GM12874 (cell line): ENCODE data around the gene MAPK9.

Experiments used
- TF ChIP-seq, protein P1 (sequence below): IDR thresholded peaks from 2 replicates; pipeline ENCODE4 v1.5.1; 2011; ENCODE audit warnings: low read depth, mild to moderate bottlenecking, control low read depth, low read length, moderate library complexity; ENCODE audit not compliant: insufficient read depth

The MAPK9 gene

DNA sequence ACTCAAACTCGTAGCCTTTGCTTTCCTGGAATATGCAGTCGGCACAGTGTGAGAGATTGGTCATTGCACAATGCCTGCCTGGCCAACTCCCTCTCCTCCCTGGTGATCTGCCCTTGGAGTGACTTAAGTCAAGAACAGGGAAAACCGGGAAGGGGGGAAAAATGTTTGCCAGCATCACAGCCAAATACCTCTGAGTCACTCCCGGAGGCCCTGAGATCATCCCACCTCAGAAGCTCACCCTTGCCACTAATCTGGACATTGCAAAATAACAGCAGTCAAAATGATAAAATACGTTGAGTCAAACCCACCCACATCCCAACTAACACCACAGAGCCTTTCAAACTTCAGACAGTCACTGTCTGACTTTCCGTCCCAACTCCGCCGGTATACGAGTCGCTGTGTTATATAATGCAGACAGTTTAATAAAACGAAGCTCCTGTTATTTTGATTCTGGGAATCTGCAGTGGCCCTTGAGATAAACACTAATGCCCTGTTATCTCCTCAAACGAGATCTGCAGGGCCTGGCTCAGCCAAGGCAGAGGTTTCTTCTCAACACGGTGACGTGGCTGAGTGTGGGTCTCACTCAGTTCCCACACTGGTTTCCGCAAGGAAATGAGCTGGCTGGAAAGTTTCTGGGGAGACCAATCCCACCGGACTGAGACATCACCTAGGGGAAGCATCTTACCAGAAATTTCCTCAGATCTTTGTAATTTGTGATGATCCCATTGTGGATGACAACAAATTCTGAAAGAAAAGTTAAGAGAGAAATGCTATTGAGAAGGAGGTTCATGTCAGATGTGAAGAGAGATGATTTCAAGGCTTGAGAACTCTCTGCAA, 39.1 kb upstream of the MAPK9 start:
- TF ChIP-seq, protein P1, sequence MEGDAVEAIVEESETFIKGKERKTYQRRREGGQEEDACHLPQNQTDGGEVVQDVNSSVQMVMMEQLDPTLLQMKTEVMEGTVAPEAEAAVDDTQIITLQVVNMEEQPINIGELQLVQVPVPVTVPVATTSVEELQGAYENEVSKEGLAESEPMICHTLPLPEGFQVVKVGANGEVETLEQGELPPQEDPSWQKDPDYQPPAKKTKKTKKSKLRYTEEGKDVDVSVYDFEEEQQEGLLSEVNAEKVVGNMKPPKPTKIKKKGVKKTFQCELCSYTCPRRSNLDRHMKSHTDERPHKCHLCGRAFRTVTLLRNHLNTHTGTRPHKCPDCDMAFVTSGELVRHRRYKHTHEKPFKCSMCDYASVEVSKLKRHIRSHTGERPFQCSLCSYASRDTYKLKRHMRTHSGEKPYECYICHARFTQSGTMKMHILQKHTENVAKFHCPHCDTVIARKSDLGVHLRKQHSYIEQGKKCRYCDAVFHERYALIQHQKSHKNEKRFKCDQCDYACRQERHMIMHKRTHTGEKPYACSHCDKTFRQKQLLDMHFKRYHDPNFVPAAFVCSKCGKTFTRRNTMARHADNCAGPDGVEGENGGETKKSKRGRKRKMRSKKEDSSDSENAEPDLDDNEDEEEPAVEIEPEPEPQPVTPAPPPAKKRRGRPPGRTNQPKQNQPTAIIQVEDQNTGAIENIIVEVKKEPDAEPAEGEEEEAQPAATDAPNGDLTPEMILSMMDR = no peak

- TF ChIP-seq, protein P1 = no peak
These were observed 38.4 kb upstream of the MAPK9 start for GRCh38 chr5:180330270-180330648.

DNA sequence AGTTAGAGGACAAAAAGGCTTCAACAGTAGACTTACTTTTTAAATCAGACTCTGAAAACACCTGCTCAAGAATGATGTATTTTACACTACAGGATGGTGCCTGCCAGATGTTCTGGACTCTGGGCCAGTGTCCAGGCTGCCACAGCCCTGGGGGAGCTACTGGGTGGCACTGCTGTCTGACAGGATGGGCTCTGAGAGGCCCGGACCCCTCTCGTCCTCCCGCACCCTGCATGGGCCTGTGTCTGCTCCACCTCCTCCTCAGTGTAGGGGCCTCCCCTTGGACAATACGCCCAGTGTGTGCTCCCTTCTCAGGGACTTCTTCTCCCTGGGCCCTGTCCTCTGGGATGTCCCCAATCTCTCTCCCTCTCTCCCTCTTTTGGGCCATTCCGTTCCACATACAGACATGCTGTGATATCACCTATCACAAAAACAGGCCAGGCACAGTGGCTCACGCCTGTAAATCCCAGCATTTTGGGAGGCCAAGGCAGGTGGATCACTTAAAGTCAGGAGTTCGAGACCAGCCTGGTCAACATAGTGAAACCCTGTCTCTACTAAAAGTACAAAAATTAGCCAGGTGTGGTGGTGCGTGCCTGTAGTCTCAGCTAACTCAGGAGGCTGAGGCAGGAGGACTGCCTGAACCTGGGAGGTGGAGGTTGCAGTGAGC, 37.9 kb upstream of the MAPK9 start:
- TF ChIP-seq, protein P1 = no peak

- TF ChIP-seq, protein P1 = no peak
These were observed 37.2 kb upstream of the MAPK9 start for GRCh38 chr5:180329138-180329435.

- TF ChIP-seq, protein P1 = peak; percentile 82
These were observed 36.6 kb upstream of the MAPK9 start for GRCh38 chr5:180328296-180329137.

- TF ChIP-seq, protein P1 = no peak
These were observed 35.2 kb upstream of the MAPK9 start for GRCh38 chr5:180326989-180327565.

DNA sequence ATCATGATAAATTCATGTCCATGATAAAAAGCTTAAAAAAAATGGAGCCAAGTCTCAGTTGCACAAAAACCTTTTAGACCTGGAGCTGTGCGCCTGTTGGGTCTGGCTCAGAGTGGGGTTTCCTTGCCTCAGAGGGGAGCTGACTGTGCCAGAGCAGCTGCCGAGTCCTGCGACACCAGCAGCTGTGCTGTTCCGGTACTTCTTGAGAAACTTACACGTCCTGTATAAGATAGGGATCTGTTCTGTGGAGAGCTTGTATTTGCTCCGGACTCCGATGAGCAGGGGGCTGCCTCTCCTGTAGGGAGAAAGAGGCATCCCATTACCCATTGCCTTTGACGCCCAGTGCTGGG, 32.7 kb upstream of the MAPK9 start:
- TF ChIP-seq, protein P1 = no peak
